Testis (tissue), 3 donors: Measurements from ENCODE around the gene RSU1. TPM values are rescaled to one million over a fixed set of nuclear protein-coding genes. Genes with fewer than 3 reads are reported as not detected.
"Not testable (repeated sequence)": the region's sequence is repeated elsewhere in the genome, so short reads cannot be mapped to it uniquely, and the experiment has no call there.

Source experiments
- DNase-seq: peaks from one replicate; pipeline ENCODE4 v3.0.0-alpha.2; 2019
- H3K27ac ChIP-seq, 2 donors: fragments of 200-600 bp; sonication (generic); one replicate each; pipeline ENCODE4 v1.5.1; 2019
- H3K27me3 ChIP-seq: fragments of 200-600 bp; sonication (generic); one replicate; pipeline ENCODE4 v1.5.1; 2019
- H3K36me3 ChIP-seq: fragments of 200-600 bp; sonication (generic); one replicate; pipeline ENCODE4 v1.5.1; 2017; ENCODE audit warnings: low read depth; ENCODE audit errors: missing control alignments
- H3K4me1 ChIP-seq: fragments of 200-600 bp; sonication (generic); one replicate; pipeline ENCODE4 v1.5.1; 2019
- H3K4me3 ChIP-seq, 2 donors: fragments of 200-600 bp; sonication (generic); one replicate each; pipeline ENCODE4 v1.5.1; 2017 to 2019
- H3K9me3 ChIP-seq: fragments of 200-600 bp; sonication (generic); one replicate; pipeline ENCODE4 v1.5.1; 2017
- POLR2A ChIP-seq: fragments of 450-650 bp; IDR thresholded peaks from one replicate; pipeline ENCODE4 v1.6.1; 2017; ENCODE audit warnings: antibody characterized with exemption, mild to moderate bottlenecking, moderate library complexity
- WGBS, 2 donors: methylation state at CpG; one replicate each; pipeline ENCODE4 v1.1.5; 2018; 5-methylcytosine and 5-hydroxymethylcytosine counted together
- intact Hi-C: fragments of 100-400 bp; cut with DNase I; formaldehyde crosslinking; loops from one replicate; pipeline ENCODE4 v1.15.1; 2023; ENCODE audit warnings: low total_unique reads
- polyA plus RNA-seq: library from polyadenylated mRNA; stranded (reverse); fragments of 350-450 nt; fragmentation: Illumina TruSeq; extraction: RNeasy Lipid Tissue Mini Kit (QIAGEN cat#74804); gene quantifications from one replicate; pipeline ENCODE4 v1.2.3, GENCODE V29; 2014; ENCODE audit warnings: low read depth, low replicate concordance; ENCODE audit not compliant: insufficient read depth
- total RNA-seq, 2 donors: library from RNA; depleted of rRNA; stranded (reverse); fragments of >200 nt; gene quantifications; one replicate each; pipeline ENCODE4 v1.2.3, GENCODE V29; 2016
- TF ChIP-seq, protein P1 (sequence below), 3 experiments: fragments of 450-650 bp in 2 of 3; fragments of 200-600 bp in 1 of 3; sonication (generic) in 1 of 3; IDR thresholded peaks; one replicate each; pipeline ENCODE4 v1.5.1; 2016 to 2019; ENCODE audit warnings: antibody characterized with exemption in 3 of 3, mild to moderate bottlenecking in 2 of 3, moderate library complexity in 1 of 3

Gene RSU1
- total and polyA plus RNA-seq, 3 donors from 2014 or later: 26.0 to 38.4 (median 27.3) TPM

DNA sequence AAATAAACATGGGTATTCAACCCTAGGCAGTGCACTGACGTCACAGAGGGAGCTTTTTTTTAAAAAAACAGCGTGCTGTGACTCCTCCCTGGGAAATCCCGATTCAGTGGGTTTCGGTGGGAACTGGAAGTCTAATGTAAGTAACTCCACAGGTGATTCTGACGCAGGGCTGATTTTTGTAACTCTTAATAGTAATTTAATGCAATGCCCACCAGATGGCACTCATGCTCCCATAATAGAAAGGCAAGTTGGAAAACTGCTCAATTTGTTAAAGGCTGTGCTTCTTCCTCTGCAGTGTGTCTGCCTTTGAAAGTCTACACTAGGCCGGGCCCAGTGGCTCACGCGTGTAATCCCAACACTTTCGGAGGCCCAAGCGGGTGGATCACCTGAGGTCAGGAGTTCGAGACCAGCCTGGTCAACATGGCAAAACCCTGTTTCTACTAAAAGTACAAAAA is 10.9 kb upstream of the RSU1 start:
- Histone ChIP-seq H3K4me1 (no peaks in the 10 kb centered on the region), H3K27me3 (no peaks in the 10 kb centered on the region), H3K4me3 (no peak overlapping the region), H3K36me3 (no peaks in the 10 kb centered on the region), H3K27ac (no peak overlapping the region), H3K9me3 (no peaks in the 10 kb centered on the region)
- peak; percentile 57 for DNase-seq
- TF ChIP-seq POLR2A: no peak
- TF ChIP-seq, protein P1, sequence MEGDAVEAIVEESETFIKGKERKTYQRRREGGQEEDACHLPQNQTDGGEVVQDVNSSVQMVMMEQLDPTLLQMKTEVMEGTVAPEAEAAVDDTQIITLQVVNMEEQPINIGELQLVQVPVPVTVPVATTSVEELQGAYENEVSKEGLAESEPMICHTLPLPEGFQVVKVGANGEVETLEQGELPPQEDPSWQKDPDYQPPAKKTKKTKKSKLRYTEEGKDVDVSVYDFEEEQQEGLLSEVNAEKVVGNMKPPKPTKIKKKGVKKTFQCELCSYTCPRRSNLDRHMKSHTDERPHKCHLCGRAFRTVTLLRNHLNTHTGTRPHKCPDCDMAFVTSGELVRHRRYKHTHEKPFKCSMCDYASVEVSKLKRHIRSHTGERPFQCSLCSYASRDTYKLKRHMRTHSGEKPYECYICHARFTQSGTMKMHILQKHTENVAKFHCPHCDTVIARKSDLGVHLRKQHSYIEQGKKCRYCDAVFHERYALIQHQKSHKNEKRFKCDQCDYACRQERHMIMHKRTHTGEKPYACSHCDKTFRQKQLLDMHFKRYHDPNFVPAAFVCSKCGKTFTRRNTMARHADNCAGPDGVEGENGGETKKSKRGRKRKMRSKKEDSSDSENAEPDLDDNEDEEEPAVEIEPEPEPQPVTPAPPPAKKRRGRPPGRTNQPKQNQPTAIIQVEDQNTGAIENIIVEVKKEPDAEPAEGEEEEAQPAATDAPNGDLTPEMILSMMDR (IDR thresholded peaks at IDR 0.05): peak; percentile 53 to 70 (median 58)
- 16 to 24% methylated on average over 10 to 11 of the region's 11 CpGs for WGBS, 2 donors
- intact Hi-C loops: no loop called here

DNA sequence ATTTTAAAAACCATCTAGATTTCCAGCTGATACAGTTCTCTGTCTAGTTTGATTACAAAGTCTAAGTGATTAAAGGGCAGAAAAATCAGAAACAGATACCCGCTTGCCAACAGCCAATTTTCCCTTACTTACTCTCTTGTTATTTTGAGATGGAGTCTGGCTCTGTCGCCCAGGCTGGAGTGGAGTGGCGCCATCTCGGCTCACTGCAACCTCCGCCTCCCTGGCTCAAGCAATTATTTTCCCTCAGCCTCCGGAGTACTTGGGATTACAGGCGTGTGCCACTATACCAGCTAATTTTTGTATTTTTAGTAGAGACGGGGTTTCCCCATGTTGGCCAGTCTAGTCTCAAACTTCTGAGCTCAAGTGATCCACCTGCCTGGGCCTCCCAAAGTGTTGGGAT is 10.2 kb upstream of the RSU1 start:
- WGBS, 2 donors: 57 to 70% methylated on average over 8 of the region's 8 CpGs
- H3K4me1 ChIP-seq, H3K27me3 ChIP-seq, DNase-seq, H3K9me3 ChIP-seq, H3K4me3 ChIP-seq, intact Hi-C loops, H3K36me3 ChIP-seq, H3K27ac ChIP-seq: not testable (repeated sequence)

DNA sequence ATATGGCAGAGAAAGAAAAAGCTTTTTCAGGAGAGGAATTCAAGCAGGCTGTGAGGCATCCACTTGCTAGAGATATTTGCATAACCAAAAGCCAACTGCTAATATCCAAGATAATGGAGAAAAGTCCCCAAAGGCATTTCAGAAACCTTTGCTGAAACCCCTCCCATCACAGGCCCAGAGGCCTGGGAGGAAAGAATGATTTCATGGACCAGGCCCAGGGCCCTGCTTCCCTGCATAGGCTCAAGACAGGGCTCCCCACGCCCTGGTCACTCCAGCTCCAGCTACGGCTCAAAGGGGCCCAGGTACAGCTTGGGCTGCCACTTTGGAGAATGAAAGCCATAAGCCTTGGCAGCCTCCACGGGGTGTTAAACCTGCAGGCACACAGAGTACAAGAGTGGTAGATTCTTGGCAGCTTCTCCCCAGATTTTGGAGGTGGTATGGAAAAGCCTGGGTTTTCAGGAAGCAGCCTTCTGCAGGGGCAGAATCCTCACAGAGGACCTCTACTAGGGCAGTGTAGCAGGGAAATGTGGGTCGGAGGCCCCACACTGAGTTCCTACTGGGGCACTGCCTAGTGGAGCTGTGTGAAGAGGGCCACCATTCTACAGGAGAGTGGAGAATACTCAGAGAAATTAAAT is 5.6 kb upstream of the RSU1 start:
- no peak overlapping the region for H3K27ac ChIP-seq
- H3K27me3 ChIP-seq: no peaks in the 10 kb centered on the region
- H3K4me3 ChIP-seq: no peak overlapping the region
- DNase-seq: no peak
- intact Hi-C loops: no loop called here
- H3K4me1 ChIP-seq: peaks cover 5% of the 10 kb centered on the region
- TF ChIP-seq, protein P1 (IDR thresholded peaks at IDR 0.05): no peak
- no peak for TF ChIP-seq POLR2A
- no peaks in the 10 kb centered on the region for H3K9me3 ChIP-seq
- H3K36me3 ChIP-seq: no peaks in the 10 kb centered on the region
- 95 to 97% methylated on average over 4 of the region's 4 CpGs for WGBS, 2 donors

DNA sequence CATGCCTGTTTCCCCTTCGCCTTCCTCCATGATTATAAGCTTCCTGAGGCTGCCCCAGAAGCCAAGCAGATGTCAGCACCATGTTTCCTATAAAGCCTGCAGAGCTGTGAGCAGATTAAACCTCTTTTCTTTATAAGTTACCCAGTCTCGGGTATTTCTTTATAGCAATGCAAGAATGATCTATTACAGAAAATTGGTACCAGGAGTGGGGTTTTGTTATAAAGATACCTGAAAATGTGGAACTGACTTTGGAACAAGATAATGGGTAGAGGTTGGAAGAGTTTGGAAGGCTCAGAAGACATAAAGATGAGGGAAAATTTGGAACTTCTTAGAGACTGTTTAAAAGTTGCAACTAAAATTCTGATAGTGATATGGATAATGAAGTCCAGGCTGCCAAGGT is 4.8 kb upstream of the RSU1 start:
- Histone ChIP-seq H3K9me3 (no peaks in the 10 kb centered on the region), H3K36me3 (no peaks in the 10 kb centered on the region), H3K4me1 (peaks cover 5% of the 10 kb centered on the region), H3K4me3 (no peak overlapping the region), H3K27me3 (no peaks in the 10 kb centered on the region), H3K27ac (no peak overlapping the region)
- intact Hi-C loops: no loop called here
- TF ChIP-seq, protein P1 (IDR thresholded peaks at IDR 0.05): no peak
- TF ChIP-seq POLR2A: no peak
- no peak for DNase-seq
- 87 to 92% methylated on average over 2 of the region's 2 CpGs for WGBS, 2 donors

DNA sequence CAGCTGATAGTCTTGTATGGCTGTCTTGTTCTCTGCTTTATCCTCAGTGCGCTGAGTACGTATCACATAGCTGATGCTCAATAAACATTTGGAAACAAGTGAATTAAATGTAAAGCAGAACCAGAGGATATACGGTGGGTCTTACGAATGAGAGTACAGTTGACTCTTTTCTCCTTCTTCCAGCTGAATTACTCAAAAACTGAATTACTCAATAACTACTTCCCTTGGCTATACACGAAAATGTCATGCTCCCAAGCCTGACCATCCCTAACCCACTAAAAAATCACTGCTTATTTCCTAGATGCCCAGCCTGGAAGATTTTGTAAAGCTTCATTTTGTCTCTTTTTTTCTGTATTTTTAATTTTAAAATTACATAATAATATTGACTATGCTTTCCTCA is 3.2 kb upstream of the RSU1 start:
- WGBS, 2 donors: 89% methylated on average over 5 of the region's 5 CpGs
- H3K27me3 ChIP-seq: no peaks in the 10 kb centered on the region
- H3K27ac ChIP-seq: no peak overlapping the region
- intact Hi-C loops: no loop called here
- no peaks in the 10 kb centered on the region for H3K36me3 ChIP-seq
- DNase-seq: no peak
- no peak for TF ChIP-seq POLR2A
- TF ChIP-seq, protein P1 (IDR thresholded peaks at IDR 0.05): no peak
- H3K4me1 ChIP-seq: peaks cover 15% of the 10 kb centered on the region
- H3K9me3 ChIP-seq: no peaks in the 10 kb centered on the region
- H3K4me3 ChIP-seq: no peak overlapping the region
